ENCODE data around the gene RBM22. TPM values are rescaled to one million over a fixed set of nuclear protein-coding genes. Genes with fewer than 3 reads are reported as not detected.

The RBM22 gene
- total and polyA plus RNA-seq, 10 of the 15 experiments (the other 5 are each of a cell fraction or from before 2014, with no cell fraction given), result 26.3 to 66.4 (median 43.0) TPM

DNA sequence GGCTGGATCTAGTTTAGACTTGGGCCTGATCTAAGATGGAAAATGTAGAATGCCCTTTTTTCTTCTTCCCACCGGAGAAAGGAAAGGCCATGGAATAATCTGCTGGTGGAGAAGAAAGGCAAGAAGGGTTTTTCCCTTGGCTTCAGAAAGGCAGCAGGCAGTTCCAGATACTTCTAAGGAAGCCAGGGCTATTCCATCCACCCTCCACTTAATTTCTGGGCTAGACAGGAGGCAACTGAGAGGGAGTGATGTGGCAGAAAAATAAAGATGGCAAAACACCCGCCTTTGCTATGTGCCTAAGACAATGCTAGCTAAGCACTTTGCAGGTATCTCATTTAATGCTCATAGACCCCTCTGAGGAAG, 29.9 kb downstream of the RBM22 start:
- H3K4me2 ChIP-seq (ENCODE audit: control insufficient read depth, insufficient read depth), result no peak overlapping the region
- DNase-seq (ENCODE audit: low read depth, low spot score) (no peak), FAIRE-seq (no peak), ATAC-seq (no peak)
- no peak overlapping the region for H3K9ac ChIP-seq (ENCODE audit: control insufficient read depth, insufficient read depth, low read length)
- H3K36me3 ChIP-seq (ENCODE audit: control insufficient read depth in 2 of 2, insufficient read depth in 2 of 2, low read length in 1 of 2), result no peaks in the 10 kb centered on the region
- H3K79me2 ChIP-seq (ENCODE audit: control insufficient read depth, insufficient read depth, low read length), result no peaks in the 10 kb centered on the region
- ChIA-PET SMC1A (ENCODE audit: uncharacterized antibody, unreplicated experiment) (no interaction called here), CTCF (no interaction called here), POLR2A (interaction anchor here (0.5 to 0.6 kb wide), 2 partner anchors 41 to 371 kb away, joined by 3 to 4 read pairs; no protein-coding TSS in a partner anchor), RAD21 (ENCODE audit: unreplicated experiment) (no interaction called here)
- intact Hi-C loops (cut with micrococcal nuclease; ENCODE audit: unreplicated experiment), result no loop called here
- H3K27me3 ChIP-seq (replicated peaks in 1 of 2; ENCODE audit: control insufficient read depth in 2 of 2, insufficient read depth in 2 of 2, low read length in 1 of 2), result peaks cover 2 to 19% of the 10 kb centered on the region in 2 experiments; a peak in 2 of 4 replicates
- H2AFZ ChIP-seq (ENCODE audit: control insufficient read depth, low read depth, low read length), result no peak overlapping the region
- TF ChIP-seq, protein P1, sequence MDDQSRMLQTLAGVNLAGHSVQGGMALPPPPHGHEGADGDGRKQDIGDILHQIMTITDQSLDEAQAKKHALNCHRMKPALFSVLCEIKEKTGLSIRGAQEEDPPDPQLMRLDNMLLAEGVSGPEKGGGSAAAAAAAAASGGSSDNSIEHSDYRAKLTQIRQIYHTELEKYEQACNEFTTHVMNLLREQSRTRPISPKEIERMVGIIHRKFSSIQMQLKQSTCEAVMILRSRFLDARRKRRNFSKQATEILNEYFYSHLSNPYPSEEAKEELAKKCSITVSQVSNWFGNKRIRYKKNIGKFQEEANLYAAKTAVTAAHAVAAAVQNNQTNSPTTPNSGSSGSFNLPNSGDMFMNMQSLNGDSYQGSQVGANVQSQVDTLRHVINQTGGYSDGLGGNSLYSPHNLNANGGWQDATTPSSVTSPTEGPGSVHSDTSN (IDR thresholded peaks at IDR 0.05; ENCODE audit: insufficient replicate concordance, low read depth, low read length), result no peak
- TF ChIP-seq IKZF1 (conservative IDR thresholded peaks at IDR 0.05) (no peak), ASH2L (IDR thresholded peaks at IDR 0.05; ENCODE audit: borderline replicate concordance, low read depth) (no peak), PAX5 (IDR thresholded peaks at IDR 0.05; ENCODE audit: borderline replicate concordance, low read depth, low read length) (no peak)
- TF ChIP-seq, protein P2, sequence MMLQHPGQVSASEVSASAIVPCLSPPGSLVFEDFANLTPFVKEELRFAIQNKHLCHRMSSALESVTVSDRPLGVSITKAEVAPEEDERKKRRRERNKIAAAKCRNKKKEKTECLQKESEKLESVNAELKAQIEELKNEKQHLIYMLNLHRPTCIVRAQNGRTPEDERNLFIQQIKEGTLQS (IDR thresholded peaks at IDR 0.05; ENCODE audit: borderline replicate concordance, extremely low read depth, low read depth, low read length), result no peak
- H3K4me1 ChIP-seq (ENCODE audit: control insufficient read depth, insufficient read depth, low read length), result no peaks in the 10 kb centered on the region
- no TSS peak for BruUV-seq (replicated peaks)
- no peaks in the 10 kb centered on the region for H3K9me3 ChIP-seq (replicated peaks; ENCODE audit: control insufficient read depth, insufficient read depth, low read length)
- WGBS (ENCODE audit: insufficient coverage, insufficient replicate concordance, low lambda C conversion rate, missing lambda C conversion rate), result 35% methylated on average over 2 of the region's 2 CpGs
- no peak overlapping the region for H3K4me3 ChIP-seq
- H3K27ac ChIP-seq (ENCODE audit: control insufficient read depth, insufficient read depth), result no peak overlapping the region
- no peaks in the 10 kb centered on the region for H4K20me1 ChIP-seq (ENCODE audit: control insufficient read depth, insufficient read depth)
- in situ Hi-C loops (cut with MboI), result no loop called here
